ENCODE measurements around the gene PDE4D.

- TF ChIP-seq CTCF (conservative IDR thresholded peaks at IDR 0.05; ENCODE audit: low read length), result peak; percentile 98
- no peak for TF ChIP-seq EZH2phosphoT487 (IDR thresholded peaks at IDR 0.05; ENCODE audit: borderline replicate concordance, low read depth, low read length)
Observed at GRCh38 chr5:59810041-59810440, 83.5 kb downstream of the PDE4D start.
